Neural progenitor cell (in vitro differentiated cells): ENCODE results near the gene C1orf141.

ENCODE experiments used
- EZH2 ChIP-seq: fragments of 200-600 bp; sonication (generic); IDR thresholded peaks from 2 replicates; pipeline ENCODE4 v1.6.1; 2017; ENCODE audit warnings: antibody characterized with exemption, mild to moderate bottlenecking, moderate library complexity
- TF ChIP-seq, protein P1 (sequence below): fragments of 200-600 bp; sonication (generic); IDR thresholded peaks from 2 replicates; pipeline ENCODE4 v1.5.1; 2017; ENCODE audit warnings: antibody characterized with exemption, mild to moderate bottlenecking

DNA sequence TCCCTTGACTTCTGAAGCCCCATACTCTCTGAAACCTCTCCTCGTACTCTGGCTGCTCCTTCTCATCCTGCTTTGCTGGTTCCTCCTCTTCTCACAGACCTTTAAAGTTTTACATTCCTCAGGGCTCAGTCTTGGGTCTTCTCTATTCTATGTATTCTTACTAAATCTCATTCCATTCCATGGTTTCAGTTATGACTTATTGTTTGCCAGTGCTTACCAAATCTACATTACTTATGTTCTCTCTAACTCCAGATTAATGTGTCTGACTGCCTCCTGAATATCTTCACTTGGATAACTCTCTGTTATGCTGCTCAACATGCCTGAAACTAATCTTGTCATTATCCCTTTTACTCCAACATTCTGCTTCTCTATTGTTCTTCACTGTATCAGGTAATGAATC lies 75.4 kb downstream of the C1orf141 start:
- TF ChIP-seq, protein P1, sequence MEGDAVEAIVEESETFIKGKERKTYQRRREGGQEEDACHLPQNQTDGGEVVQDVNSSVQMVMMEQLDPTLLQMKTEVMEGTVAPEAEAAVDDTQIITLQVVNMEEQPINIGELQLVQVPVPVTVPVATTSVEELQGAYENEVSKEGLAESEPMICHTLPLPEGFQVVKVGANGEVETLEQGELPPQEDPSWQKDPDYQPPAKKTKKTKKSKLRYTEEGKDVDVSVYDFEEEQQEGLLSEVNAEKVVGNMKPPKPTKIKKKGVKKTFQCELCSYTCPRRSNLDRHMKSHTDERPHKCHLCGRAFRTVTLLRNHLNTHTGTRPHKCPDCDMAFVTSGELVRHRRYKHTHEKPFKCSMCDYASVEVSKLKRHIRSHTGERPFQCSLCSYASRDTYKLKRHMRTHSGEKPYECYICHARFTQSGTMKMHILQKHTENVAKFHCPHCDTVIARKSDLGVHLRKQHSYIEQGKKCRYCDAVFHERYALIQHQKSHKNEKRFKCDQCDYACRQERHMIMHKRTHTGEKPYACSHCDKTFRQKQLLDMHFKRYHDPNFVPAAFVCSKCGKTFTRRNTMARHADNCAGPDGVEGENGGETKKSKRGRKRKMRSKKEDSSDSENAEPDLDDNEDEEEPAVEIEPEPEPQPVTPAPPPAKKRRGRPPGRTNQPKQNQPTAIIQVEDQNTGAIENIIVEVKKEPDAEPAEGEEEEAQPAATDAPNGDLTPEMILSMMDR: no peak
- TF ChIP-seq EZH2: no peak
